ENCODE data around the gene SEC22A.

DNA sequence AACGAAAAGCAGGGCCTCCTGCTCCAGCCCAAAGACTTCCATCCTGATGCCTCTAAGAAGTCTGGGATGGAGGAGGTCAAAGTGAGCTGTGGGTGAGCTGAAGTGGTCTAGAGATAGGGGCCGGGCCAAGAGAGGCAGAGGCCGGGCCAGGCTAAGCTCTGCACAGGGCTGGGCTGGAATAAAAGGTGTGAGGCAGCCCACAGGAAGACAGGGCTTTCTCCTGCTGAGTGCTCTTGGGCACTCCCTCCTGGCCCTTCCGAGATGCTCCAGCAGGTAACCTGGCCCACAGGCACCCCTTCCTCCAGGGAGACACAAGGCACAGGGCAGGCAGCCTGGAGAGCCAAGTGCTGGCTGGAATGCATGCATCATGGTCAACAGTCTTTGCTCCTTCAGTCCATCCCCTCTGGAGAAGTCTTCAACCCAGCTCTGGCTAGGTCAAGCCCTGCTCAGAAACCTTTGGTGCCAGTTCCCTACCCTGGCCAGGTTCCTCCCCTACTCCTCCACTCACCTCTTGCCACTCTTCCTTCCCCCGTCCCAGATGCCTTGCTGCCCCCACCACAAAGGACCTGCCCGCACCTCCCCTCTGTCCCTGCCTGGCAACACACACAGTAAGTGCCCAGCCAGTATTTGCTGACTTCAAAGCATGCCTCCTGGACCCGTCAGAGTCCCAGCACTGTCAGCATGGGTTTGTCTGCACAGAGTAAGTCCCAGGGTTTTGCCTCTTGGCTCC, 93.6 kb downstream of the SEC22A start:
- TF ChIP-seq EZH2 (IDR thresholded peaks at IDR 0.05; ENCODE audit: borderline replicate concordance): no peak
- TF ChIP-seq, protein P1, sequence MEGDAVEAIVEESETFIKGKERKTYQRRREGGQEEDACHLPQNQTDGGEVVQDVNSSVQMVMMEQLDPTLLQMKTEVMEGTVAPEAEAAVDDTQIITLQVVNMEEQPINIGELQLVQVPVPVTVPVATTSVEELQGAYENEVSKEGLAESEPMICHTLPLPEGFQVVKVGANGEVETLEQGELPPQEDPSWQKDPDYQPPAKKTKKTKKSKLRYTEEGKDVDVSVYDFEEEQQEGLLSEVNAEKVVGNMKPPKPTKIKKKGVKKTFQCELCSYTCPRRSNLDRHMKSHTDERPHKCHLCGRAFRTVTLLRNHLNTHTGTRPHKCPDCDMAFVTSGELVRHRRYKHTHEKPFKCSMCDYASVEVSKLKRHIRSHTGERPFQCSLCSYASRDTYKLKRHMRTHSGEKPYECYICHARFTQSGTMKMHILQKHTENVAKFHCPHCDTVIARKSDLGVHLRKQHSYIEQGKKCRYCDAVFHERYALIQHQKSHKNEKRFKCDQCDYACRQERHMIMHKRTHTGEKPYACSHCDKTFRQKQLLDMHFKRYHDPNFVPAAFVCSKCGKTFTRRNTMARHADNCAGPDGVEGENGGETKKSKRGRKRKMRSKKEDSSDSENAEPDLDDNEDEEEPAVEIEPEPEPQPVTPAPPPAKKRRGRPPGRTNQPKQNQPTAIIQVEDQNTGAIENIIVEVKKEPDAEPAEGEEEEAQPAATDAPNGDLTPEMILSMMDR (IDR thresholded peaks at IDR 0.05; ENCODE audit: poor library complexity): no peak

Measured in hepatocyte (in vitro differentiated cells).